Epidermal melanocyte (primary cell): ENCODE measurements around the gene CRIP2.
A peak's percentile ranks its signal among the peaks of the same experiment; 100 is the strongest.

Source experiments
- DNase-seq: peaks from one replicate; pipeline ENCODE4 v3.0.0; 2011; ENCODE audit warnings: low spot score; ENCODE audit not compliant: insufficient read length

Gene CRIP2

DNA sequence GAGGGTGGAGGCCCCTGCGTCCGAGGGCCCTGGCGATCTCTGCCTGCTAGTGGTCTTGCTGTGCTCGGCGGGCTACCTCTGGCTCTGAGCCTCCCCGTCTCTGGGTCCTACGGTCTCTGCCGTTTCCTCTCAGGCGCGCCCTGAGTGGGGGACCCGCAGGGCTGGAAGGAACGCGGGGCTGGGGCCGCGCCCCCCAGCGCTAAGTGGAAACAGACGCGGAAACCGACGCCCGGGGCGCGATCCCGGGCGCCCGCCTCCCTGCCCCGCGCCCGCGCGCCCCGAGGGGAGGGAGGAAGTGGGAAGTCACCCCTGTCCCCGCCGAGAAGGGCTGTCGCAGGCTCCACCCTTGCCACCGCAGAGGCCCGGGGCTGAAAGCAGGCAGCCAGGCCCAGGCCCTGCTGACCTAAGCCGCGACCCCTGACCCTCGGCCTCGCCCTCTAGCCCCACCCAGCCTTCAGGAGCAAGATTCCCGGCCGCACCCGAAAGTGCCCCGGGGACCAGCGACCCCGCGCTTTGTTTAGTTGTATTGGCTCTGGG lies 12.9 kb downstream of the CRIP2 start:
- no peak for DNase-seq

- DNase-seq: no peak
These were observed 13.6 kb downstream of the CRIP2 start for GRCh38 chr14:105487986-105488777.

DNA sequence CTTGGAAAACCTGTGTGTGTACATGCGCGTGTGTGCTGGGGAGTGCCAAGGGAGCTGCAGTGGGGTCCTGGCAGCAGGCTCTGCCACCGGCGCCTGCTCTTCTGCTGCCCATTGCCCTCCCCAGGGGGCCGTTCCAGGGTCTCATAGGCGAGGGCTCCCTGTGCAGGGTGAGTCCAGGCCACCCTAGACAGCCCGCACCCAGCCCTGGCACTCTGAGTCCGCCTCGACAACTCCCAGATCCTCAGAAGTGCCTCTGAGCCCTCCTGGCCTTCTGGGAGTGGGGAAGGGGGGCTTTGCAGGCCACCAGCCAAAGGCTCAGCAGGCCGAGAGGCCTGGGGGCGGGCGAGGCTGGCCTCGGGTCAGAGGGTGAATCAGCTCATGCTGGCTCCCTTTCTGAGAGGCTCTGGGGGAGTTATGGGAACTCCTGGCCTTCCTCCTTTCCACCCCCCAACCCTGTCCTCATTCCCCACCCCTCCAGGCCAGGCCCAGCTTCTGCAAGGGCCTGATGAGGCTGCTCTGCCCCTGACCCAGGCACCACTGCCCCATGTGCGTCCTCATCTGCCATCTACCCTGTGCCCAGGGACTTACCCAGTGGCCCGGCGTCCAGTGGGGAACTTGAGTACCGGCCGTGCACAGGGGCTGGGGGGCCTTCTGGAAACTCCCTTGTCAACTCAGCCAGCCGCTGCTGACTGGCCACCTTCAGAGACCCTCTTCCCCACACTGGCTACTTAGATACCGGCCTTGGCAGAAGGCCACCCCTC lies 14.3 kb downstream of the CRIP2 start:
- DNase-seq: no peak

DNA sequence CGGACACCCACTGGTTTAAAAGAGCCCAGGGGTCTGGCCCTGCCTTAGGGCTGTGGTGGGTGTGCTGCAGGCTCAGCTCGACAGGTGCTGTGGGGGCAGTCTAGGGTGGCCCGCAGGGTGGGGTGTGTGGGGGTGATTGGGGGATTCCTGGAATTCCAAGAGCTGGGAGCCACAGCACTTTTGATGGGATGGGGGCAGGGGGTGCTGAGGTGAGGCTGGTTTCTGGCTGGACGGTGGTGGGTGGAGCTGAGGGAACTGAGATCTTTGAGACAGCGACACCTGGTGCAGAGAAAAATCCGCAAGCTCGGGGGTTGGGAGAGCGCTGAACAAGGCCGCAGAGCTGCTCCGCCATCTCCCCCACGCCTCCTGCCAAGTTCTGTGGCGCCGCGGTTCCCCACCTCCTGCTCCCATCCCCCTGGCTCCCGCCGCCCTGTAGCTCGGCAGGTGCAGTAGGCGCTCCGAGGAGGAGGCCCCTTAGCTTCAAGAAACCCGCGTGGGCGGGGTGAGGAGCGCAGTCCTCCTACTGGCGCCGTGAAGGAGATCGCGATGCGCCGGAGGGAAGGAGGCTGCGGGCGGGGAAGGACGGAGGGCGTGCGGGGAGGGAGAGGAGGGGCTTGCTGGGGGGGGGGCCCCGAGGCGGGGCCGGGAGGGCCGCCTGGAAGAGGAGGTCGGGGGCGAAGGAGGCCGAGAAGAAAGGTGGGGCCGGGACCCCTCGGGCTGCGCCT lies 15.1 kb downstream of the CRIP2 start:
- no peak for DNase-seq

- no peak for DNase-seq
These were observed 15.6 kb downstream of the CRIP2 start for GRCh38 chr14:105490267-105490571.

- peak; percentile 99 for DNase-seq
These were observed 16.1 kb downstream of the CRIP2 start, which contains the start of gene TEDC1 for GRCh38 chr14:105490572-105491365. Gene TEDC1 (plus strand): TSS chr14:105491246. CDS start chr14:105491376, 130 bp downstream.

GRCh38 chr14:105491366-105491973 lies 16.8 kb downstream of the CRIP2 start:
- DNase-seq: no peak

GRCh38 chr14:105492031-105492970 lies 17.7 kb downstream of the CRIP2 start:
- DNase-seq: no peak

- DNase-seq: no peak
These were observed 18.6 kb downstream of the CRIP2 start for GRCh38 chr14:105492971-105493871.

- no peak for DNase-seq
These were observed 19.4 kb downstream of the CRIP2 start for GRCh38 chr14:105493921-105494605.

DNA sequence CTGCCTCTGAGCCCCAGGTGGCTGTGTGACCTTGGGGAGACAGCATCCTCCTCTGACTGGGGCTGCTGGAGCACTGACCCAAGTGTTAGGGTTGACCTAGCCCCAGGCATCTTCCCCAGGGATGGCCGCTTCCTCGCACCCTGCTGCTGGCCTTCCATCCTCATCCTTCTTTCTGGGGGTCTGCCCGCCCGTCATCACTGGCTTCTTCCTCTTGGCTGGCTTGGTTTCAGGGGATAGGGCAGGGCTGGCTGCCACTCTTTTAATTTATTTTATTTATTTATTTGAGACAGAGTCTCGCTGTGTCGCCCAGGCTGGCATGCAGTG lies 19.9 kb downstream of the CRIP2 start:
- no peak for DNase-seq

GRCh38 chr14:105495101-105495989 lies 20.7 kb downstream of the CRIP2 start:
- no peak for DNase-seq

- no peak for DNase-seq
These were observed 21.6 kb downstream of the CRIP2 start for GRCh38 chr14:105495990-105496830.

- no peak for DNase-seq
These were observed 22.4 kb downstream of the CRIP2 start for GRCh38 chr14:105496831-105497591.

DNA sequence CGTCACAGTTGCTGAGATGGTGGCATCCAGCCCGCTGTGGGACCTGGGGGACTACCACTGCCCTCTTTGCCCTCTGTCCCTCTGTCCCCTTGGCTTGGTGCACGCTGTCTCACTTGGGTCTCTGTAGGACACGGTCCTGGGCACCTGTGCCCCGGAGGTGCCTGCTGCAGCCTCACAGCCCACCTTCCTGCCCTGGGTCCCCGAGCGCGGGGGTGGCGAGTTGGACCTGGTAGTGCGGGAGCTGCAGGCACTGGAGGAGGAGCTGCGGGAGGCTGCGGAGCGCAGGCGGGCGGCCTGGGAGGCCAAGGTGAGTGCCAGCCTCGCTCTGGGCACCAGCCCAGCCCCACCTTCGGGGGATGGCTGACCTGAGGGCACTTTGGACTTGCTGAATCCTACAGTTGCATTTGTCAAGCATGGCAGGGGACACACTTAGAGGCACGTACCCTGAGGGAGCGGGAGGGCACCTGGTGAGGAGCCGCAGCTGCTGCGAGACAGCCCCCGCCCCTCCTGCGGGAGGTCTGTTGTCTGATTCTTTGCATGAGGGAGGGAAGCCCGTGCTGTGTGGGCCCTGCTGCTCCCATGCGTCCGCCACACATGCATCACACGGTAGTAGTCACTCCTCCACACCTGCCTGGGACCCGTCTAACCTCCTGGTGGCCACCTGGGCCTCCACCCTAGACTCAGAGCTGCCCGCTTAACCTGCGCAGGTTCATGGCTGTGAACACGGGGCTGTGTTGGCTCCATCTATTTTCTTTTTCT lies 23.2 kb downstream of the CRIP2 start:
- DNase-seq: no peak
